NT2/D1 (cell line): ENCODE measurements around the gene ADARB2.

Experiments
- SUZ12 ChIP-seq: IDR thresholded peaks from 2 replicates; pipeline ENCODE4 v1.6.1; 2011; ENCODE audit not compliant: insufficient read length, insufficient read depth; ENCODE audit errors: extremely low read depth
- ZNF274 ChIP-seq: IDR thresholded peaks from 2 replicates; pipeline ENCODE4 v1.6.1; 2011; ENCODE audit warnings: mild to moderate bottlenecking, low read depth, low read length

DNA sequence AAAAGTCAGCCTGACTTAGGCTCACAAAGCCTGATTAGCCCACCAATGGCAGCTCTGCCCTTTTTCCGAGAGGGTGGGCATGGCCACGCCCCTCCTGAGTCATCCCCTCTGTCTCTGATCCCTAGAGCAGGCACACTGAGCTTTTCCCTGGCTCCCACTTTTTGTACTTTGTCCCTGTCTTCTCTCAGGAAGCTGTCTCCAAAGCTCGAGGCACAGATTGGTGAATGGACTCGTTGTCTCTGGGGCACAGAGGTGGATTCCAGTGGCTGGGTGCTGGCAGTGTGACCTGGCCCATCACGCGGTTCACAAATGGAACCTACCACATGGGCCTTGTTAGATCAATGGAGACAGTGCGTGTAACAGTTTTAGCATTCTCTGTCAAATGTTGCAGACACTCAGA is 367.7 kb downstream of the ADARB2 start:
- no peak for TF ChIP-seq SUZ12
- TF ChIP-seq ZNF274 = no peak
